ENCODE measurements around the gene OR10A6.

OR10A6 gene

GRCh38 chr11:7964873-7965272, 33.8 kb upstream of the OR10A6 start:
- Histone ChIP-seq H3K4me3 (ENCODE audit: insufficient read depth, low read depth, low read length) (no peak overlapping the region), H3K27ac (ENCODE audit: insufficient read depth, low read depth, low read length, poor library complexity, severe bottlenecking) (no peak overlapping the region), H3K36me3 (ENCODE audit: control insufficient read depth, insufficient read depth, low read length) (no peaks in the 10 kb centered on the region), H3K27me3 (ENCODE audit: control insufficient read depth, insufficient read depth, low read length, poor library complexity, severe bottlenecking) (no peaks in the 10 kb centered on the region), H3K9me3 (ENCODE audit: control insufficient read depth, low read length) (no peaks in the 10 kb centered on the region), H3K4me1 (ENCODE audit: control insufficient read depth, insufficient read depth, low read length) (no peaks in the 10 kb centered on the region)

- H3K36me3 ChIP-seq (ENCODE audit: control insufficient read depth, insufficient read depth, low read length) = no peaks in the 10 kb centered on the region
- H3K27me3 ChIP-seq (ENCODE audit: control insufficient read depth, insufficient read depth, low read length, poor library complexity, severe bottlenecking) = no peaks in the 10 kb centered on the region
- H3K27ac ChIP-seq (ENCODE audit: insufficient read depth, low read depth, low read length, poor library complexity, severe bottlenecking) = no peak overlapping the region
- H3K4me1 ChIP-seq (ENCODE audit: control insufficient read depth, insufficient read depth, low read length) = no peaks in the 10 kb centered on the region
- no peaks in the 10 kb centered on the region for H3K9me3 ChIP-seq (ENCODE audit: control insufficient read depth, low read length)
- H3K4me3 ChIP-seq (ENCODE audit: insufficient read depth, low read depth, low read length) = no peak overlapping the region
- WGBS, 2 experiments = 90 to 91% methylated on average over 3 of the region's 3 CpGs
Measured at GRCh38 chr11:7964261-7964660, 33.2 kb upstream of the OR10A6 start.

DNA sequence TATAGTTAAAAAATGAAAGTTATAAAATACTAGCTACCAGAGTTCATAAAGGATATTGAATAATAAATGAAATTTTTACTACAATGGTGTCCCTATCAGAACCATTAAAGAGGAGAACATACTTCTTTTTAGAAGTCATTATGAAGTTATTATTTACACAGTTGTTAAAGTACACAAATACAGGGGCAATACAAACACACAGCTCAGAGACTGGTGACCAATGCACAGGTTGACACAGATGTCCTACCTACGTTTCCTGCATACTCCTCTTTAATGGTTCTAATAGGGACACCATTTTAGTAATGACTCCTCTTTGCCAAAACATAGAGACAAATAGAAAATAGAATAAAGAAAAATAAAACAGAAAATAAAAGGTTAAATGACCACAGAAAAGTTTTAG, 24.1 kb upstream of the OR10A6 start:
- no peaks in the 10 kb centered on the region for H3K27me3 ChIP-seq (ENCODE audit: control insufficient read depth, insufficient read depth, low read length, poor library complexity, severe bottlenecking)
- no peaks in the 10 kb centered on the region for H3K36me3 ChIP-seq (ENCODE audit: control insufficient read depth, insufficient read depth, low read length)
- H3K4me1 ChIP-seq (ENCODE audit: control insufficient read depth, insufficient read depth, low read length) = no peaks in the 10 kb centered on the region
- 80 to 100% methylated on average over 1 of the region's 1 CpG for WGBS, 2 experiments
- H3K27ac ChIP-seq (ENCODE audit: insufficient read depth, low read depth, low read length, poor library complexity, severe bottlenecking) = no peak overlapping the region
- no peaks in the 10 kb centered on the region for H3K9me3 ChIP-seq (ENCODE audit: control insufficient read depth, low read length)
- H3K4me3 ChIP-seq (ENCODE audit: insufficient read depth, low read depth, low read length) = no peak overlapping the region

GRCh38 chr11:7949934-7950333, 18.9 kb upstream of the OR10A6 start:
- Histone ChIP-seq H3K9me3 (ENCODE audit: control insufficient read depth, low read length) (no peaks in the 10 kb centered on the region), H3K27ac (ENCODE audit: insufficient read depth, low read depth, low read length, poor library complexity, severe bottlenecking) (no peak overlapping the region), H3K36me3 (ENCODE audit: control insufficient read depth, insufficient read depth, low read length) (no peaks in the 10 kb centered on the region), H3K27me3 (ENCODE audit: control insufficient read depth, insufficient read depth, low read length, poor library complexity, severe bottlenecking) (no peaks in the 10 kb centered on the region), H3K4me3 (ENCODE audit: insufficient read depth, low read depth, low read length) (no peak overlapping the region), H3K4me1 (ENCODE audit: control insufficient read depth, insufficient read depth, low read length) (no peaks in the 10 kb centered on the region)
- WGBS, 2 experiments = 83% methylated on average over 1 of the region's 1 CpG; no CpG with 5 or more reads in 1 of the 2 experiments

DNA sequence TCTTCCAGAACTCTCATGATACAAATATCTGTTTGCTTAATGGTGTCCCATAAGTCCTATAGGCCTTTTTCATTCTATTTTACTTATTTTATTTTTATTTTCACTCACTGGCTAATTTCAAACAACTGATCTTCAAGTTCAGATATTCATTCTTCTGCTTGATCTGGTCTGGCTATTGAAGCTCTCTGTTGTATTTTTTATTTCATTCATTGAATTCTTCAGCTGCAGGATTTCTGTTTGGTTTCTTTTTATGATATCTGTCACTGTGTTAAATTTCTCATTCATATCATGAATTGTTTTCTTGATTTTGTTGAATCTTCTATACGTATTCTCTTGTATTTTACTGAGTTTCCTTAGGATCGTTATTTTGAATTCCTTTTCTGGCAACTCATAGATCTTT, 13.1 kb upstream of the OR10A6 start:
- Histone ChIP-seq H3K36me3 (ENCODE audit: control insufficient read depth, insufficient read depth, low read length) (no peaks in the 10 kb centered on the region), H3K4me1 (ENCODE audit: control insufficient read depth, insufficient read depth, low read length) (no peaks in the 10 kb centered on the region), H3K27me3 (ENCODE audit: control insufficient read depth, insufficient read depth, low read length, poor library complexity, severe bottlenecking) (no peaks in the 10 kb centered on the region), H3K9me3 (ENCODE audit: control insufficient read depth, low read length) (peaks cover 2% of the 10 kb centered on the region), H3K27ac (ENCODE audit: insufficient read depth, low read depth, low read length, poor library complexity, severe bottlenecking) (no peak overlapping the region), H3K4me3 (ENCODE audit: insufficient read depth, low read depth, low read length) (no peak overlapping the region)
- WGBS, 2 experiments = 97 to 100% methylated on average over 1 to 2 of the region's 2 CpGs

GRCh38 chr11:7941608-7942007, 10.5 kb upstream of the OR10A6 start, which contains the start of gene OR10A3:
TSS of gene OR10A3 (minus strand) at chr11:7941708. CDS start at chr11:7939520, 2,188 bp downstream.
- Histone ChIP-seq H3K4me1 (ENCODE audit: control insufficient read depth, insufficient read depth, low read length) (no peaks in the 10 kb centered on the region), H3K27me3 (ENCODE audit: control insufficient read depth, insufficient read depth, low read length, poor library complexity, severe bottlenecking) (no peaks in the 10 kb centered on the region), H3K36me3 (ENCODE audit: control insufficient read depth, insufficient read depth, low read length) (no peaks in the 10 kb centered on the region), H3K27ac (ENCODE audit: insufficient read depth, low read depth, low read length, poor library complexity, severe bottlenecking) (no peak within 1 kb of the TSS), H3K9me3 (ENCODE audit: control insufficient read depth, low read length) (peaks cover 2% of the 10 kb centered on the region), H3K4me3 (ENCODE audit: insufficient read depth, low read depth, low read length) (no peak within 1 kb of the TSS)
- 92 to 98% methylated on average over 2 of the region's 2 CpGs for WGBS, 2 experiments

DNA sequence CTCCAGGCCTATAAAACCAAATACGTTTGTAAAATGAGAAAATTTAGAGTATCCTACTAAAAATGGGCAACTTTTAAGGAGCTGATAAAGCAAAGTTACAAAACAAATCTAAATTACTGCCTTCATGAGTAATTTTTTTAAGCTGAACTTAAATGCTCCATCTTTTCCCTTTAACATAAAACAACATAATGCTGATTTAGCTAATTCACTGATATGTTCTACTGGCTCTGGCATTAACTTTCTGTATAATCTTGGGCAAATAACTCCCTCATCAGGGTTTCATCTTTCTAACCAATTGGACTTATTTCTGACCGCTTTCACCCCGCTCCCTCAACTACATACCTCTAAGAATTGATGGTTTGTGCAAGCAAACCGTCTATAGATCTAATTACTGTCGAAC, 10.1 kb upstream of the OR10A6 start:
- Histone ChIP-seq H3K36me3 (ENCODE audit: control insufficient read depth, insufficient read depth, low read length) (no peaks in the 10 kb centered on the region), H3K27me3 (ENCODE audit: control insufficient read depth, insufficient read depth, low read length, poor library complexity, severe bottlenecking) (no peaks in the 10 kb centered on the region), H3K4me3 (ENCODE audit: insufficient read depth, low read depth, low read length) (no peak overlapping the region), H3K9me3 (ENCODE audit: control insufficient read depth, low read length) (peaks cover 2% of the 10 kb centered on the region), H3K4me1 (ENCODE audit: control insufficient read depth, insufficient read depth, low read length) (no peaks in the 10 kb centered on the region), H3K27ac (ENCODE audit: insufficient read depth, low read depth, low read length, poor library complexity, severe bottlenecking) (no peak overlapping the region)
- WGBS, 2 experiments = 92 to 96% methylated on average over 2 to 4 of the region's 5 CpGs

DNA sequence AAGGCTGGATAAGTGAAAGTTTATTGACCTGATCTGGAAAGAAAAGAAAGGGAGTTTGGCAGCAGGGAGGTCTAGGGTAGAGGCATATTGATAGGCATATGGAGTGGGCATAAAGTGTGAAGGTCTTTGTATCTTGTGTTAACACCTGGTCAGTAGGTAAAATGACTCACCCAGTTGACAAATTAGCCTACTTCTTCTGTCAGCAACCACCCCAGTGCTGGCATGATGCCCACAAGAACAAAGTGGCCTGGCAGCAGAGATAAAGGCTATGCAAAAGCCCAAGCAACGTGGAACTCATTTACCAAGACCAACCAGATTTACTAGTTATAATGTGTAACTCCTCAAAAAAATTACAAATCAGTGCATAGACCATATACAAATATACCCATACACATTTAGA, 5.5 kb upstream of the OR10A6 start:
- no peaks in the 10 kb centered on the region for H3K27me3 ChIP-seq (ENCODE audit: control insufficient read depth, insufficient read depth, low read length, poor library complexity, severe bottlenecking)
- WGBS, 2 experiments = 71 to 95% methylated on average over 1 of the region's 1 CpG
- no peaks in the 10 kb centered on the region for H3K4me1 ChIP-seq (ENCODE audit: control insufficient read depth, insufficient read depth, low read length)
- no peak overlapping the region for H3K27ac ChIP-seq (ENCODE audit: insufficient read depth, low read depth, low read length, poor library complexity, severe bottlenecking)
- no peaks in the 10 kb centered on the region for H3K36me3 ChIP-seq (ENCODE audit: control insufficient read depth, insufficient read depth, low read length)
- no peaks in the 10 kb centered on the region for H3K9me3 ChIP-seq (ENCODE audit: control insufficient read depth, low read length)
- no peak overlapping the region for H3K4me3 ChIP-seq (ENCODE audit: insufficient read depth, low read depth, low read length)

- Histone ChIP-seq H3K27ac (ENCODE audit: insufficient read depth, low read depth, low read length, poor library complexity, severe bottlenecking) (no peak overlapping the region), H3K27me3 (ENCODE audit: control insufficient read depth, insufficient read depth, low read length, poor library complexity, severe bottlenecking) (no peaks in the 10 kb centered on the region), H3K9me3 (ENCODE audit: control insufficient read depth, low read length) (no peaks in the 10 kb centered on the region), H3K4me1 (ENCODE audit: control insufficient read depth, insufficient read depth, low read length) (no peaks in the 10 kb centered on the region), H3K36me3 (ENCODE audit: control insufficient read depth, insufficient read depth, low read length) (no peaks in the 10 kb centered on the region), H3K4me3 (ENCODE audit: insufficient read depth, low read depth, low read length) (no peak overlapping the region)
- 91 to 96% methylated on average over 6 of the region's 6 CpGs for WGBS, 2 experiments
Measured at GRCh38 chr11:7927635-7928034, 3.4 kb downstream of the OR10A6 start.

DNA sequence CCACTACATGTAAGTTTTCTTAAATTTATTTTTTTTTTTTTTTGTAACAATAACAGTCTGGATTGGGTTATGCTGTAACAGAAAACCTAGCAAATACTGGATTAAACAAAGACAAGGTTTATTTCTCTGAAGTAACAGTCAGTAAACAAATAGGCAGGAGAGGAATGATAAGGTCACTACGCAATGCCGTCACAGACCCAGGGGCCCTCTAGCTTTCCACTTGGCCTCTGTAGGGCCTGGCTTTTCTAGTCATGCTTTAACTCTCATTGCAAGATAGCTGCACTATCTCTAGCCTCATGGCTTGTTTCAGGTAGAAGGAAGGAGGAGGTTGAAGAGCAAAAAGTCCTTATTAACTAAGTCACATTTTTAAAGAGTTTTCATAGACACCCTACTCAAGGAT, 6.5 kb downstream of the OR10A6 start:
- Histone ChIP-seq H3K4me3 (ENCODE audit: insufficient read depth, low read depth, low read length) (no peak overlapping the region), H3K9me3 (ENCODE audit: control insufficient read depth, low read length) (no peaks in the 10 kb centered on the region), H3K36me3 (ENCODE audit: control insufficient read depth, insufficient read depth, low read length) (no peaks in the 10 kb centered on the region), H3K4me1 (ENCODE audit: control insufficient read depth, insufficient read depth, low read length) (no peaks in the 10 kb centered on the region), H3K27ac (ENCODE audit: insufficient read depth, low read depth, low read length, poor library complexity, severe bottlenecking) (no peak overlapping the region), H3K27me3 (ENCODE audit: control insufficient read depth, insufficient read depth, low read length, poor library complexity, severe bottlenecking) (no peaks in the 10 kb centered on the region)
- 95 to 96% methylated on average over 2 of the region's 2 CpGs for WGBS, 2 experiments

- 92 to 96% methylated on average over 2 of the region's 2 CpGs for WGBS, 2 experiments
- Histone ChIP-seq H3K9me3 (ENCODE audit: control insufficient read depth, low read length) (no peaks in the 10 kb centered on the region), H3K4me3 (ENCODE audit: insufficient read depth, low read depth, low read length) (no peak overlapping the region), H3K4me1 (ENCODE audit: control insufficient read depth, insufficient read depth, low read length) (no peaks in the 10 kb centered on the region), H3K36me3 (ENCODE audit: control insufficient read depth, insufficient read depth, low read length) (no peaks in the 10 kb centered on the region), H3K27me3 (ENCODE audit: control insufficient read depth, insufficient read depth, low read length, poor library complexity, severe bottlenecking) (no peaks in the 10 kb centered on the region), H3K27ac (ENCODE audit: insufficient read depth, low read depth, low read length, poor library complexity, severe bottlenecking) (no peak overlapping the region)
Measured at GRCh38 chr11:7918141-7918540, 12.9 kb downstream of the OR10A6 start.

Data from ectodermal cell (in vitro differentiated cells).